ENCODE results near the gene KBTBD13. TPM values are rescaled to one million over a fixed set of nuclear protein-coding genes. Genes with fewer than 3 reads are reported as not detected.

KBTBD13 gene
- total RNA-seq, 1 donor from 2014 or later = not detected

GRCh38 chr15:65084500-65085206 is 8.1 kb downstream of the KBTBD13 start:
- H3K4me3 Mint-ChIP-seq = no peak overlapping the region
- H3K9me3 Mint-ChIP-seq = no peaks in the 10 kb centered on the region
- TF ChIP-seq, protein P1, sequence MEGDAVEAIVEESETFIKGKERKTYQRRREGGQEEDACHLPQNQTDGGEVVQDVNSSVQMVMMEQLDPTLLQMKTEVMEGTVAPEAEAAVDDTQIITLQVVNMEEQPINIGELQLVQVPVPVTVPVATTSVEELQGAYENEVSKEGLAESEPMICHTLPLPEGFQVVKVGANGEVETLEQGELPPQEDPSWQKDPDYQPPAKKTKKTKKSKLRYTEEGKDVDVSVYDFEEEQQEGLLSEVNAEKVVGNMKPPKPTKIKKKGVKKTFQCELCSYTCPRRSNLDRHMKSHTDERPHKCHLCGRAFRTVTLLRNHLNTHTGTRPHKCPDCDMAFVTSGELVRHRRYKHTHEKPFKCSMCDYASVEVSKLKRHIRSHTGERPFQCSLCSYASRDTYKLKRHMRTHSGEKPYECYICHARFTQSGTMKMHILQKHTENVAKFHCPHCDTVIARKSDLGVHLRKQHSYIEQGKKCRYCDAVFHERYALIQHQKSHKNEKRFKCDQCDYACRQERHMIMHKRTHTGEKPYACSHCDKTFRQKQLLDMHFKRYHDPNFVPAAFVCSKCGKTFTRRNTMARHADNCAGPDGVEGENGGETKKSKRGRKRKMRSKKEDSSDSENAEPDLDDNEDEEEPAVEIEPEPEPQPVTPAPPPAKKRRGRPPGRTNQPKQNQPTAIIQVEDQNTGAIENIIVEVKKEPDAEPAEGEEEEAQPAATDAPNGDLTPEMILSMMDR (conservative IDR thresholded peaks at IDR 0.05) = no peak
- H3K36me3 Mint-ChIP-seq = no peaks in the 10 kb centered on the region
- no peak for DNase-seq (ENCODE audit: extremely low spot score, unreplicated experiment)
- peak overlapping the region; percentile 9 for H3K27ac Mint-ChIP-seq
- peaks cover 66% of the 10 kb centered on the region for H3K4me1 Mint-ChIP-seq (ENCODE audit: unreplicated experiment)
- H3K27me3 Mint-ChIP-seq = peaks cover 48% of the 10 kb centered on the region

DNA sequence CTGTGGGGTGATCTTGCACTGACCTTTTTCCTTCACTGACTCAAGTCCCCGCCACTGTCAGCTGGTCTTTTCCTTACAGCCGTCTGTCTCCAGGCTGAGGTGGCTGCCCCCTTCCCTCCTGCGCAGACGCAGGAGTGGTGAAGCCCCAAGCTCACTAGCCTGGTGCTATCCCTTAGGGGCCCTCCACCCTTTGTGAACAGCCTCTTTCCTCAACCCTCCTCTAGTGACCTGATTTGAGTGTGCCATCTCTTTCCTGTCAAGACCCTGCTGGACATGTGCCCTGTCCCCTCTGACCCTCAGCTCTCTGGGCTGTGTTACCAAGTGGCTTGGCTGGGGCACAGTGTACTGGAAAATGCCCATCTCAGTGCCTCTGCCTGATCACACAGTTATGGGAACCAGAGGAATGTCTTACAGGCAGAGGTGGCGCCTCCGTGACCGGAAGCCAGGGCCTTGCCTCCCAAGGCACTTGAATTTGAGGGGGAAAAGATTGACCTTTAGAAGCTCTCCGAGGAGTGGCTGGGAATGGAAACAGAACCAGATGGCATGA is 8.7 kb downstream of the KBTBD13 start:
- Mint-ChIP-seq H3K4me1 (ENCODE audit: unreplicated experiment) (peaks cover 66% of the 10 kb centered on the region), H3K27ac (no peak overlapping the region), H3K27me3 (peaks cover 48% of the 10 kb centered on the region), H3K4me3 (peak overlapping the region; percentile 31), H3K9me3 (no peaks in the 10 kb centered on the region), H3K36me3 (no peaks in the 10 kb centered on the region)
- TF ChIP-seq, protein P1 (conservative IDR thresholded peaks at IDR 0.05) = no peak
- no peak for DNase-seq (ENCODE audit: extremely low spot score, unreplicated experiment)

GRCh38 chr15:65085990-65086679 is 9.6 kb downstream of the KBTBD13 start:
- no peaks in the 10 kb centered on the region for H3K9me3 Mint-ChIP-seq
- peaks cover 59% of the 10 kb centered on the region for H3K4me1 Mint-ChIP-seq (ENCODE audit: unreplicated experiment)
- DNase-seq (ENCODE audit: extremely low spot score, unreplicated experiment) = no peak
- H3K27ac Mint-ChIP-seq = no peak overlapping the region
- H3K36me3 Mint-ChIP-seq = no peaks in the 10 kb centered on the region
- peaks cover 42% of the 10 kb centered on the region for H3K27me3 Mint-ChIP-seq
- H3K4me3 Mint-ChIP-seq = no peak overlapping the region
- TF ChIP-seq, protein P1 (conservative IDR thresholded peaks at IDR 0.05) = peak; percentile 64

DNA sequence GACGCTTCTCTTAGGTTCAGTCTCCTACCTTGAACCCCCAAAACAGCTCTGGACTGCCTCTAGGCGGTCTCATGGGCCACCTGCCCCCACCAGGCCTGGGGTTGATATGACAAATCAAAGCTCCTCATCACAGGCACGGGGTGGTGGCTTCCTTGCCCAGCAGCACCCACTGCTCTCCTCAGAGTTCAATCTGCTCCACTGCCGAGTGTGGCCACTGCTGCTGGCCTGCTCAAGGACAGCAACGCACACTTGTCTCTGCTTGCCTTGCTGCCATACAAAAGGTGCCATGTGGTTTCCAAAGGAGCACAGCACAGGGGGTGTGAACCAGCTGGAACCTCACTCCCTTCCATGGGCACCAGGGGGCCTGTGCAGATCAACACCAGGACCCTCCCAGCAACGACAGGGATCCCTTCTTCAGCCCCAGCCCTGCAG is 10.2 kb downstream of the KBTBD13 start:
- TF ChIP-seq, protein P1 (conservative IDR thresholded peaks at IDR 0.05) = peak; percentile 54
- Mint-ChIP-seq H3K36me3 (no peaks in the 10 kb centered on the region), H3K4me1 (ENCODE audit: unreplicated experiment) (peaks cover 53% of the 10 kb centered on the region), H3K4me3 (no peak overlapping the region), H3K27me3 (peaks cover 40% of the 10 kb centered on the region), H3K9me3 (no peaks in the 10 kb centered on the region), H3K27ac (no peak overlapping the region)
- no peak for DNase-seq (ENCODE audit: extremely low spot score, unreplicated experiment)

DNA sequence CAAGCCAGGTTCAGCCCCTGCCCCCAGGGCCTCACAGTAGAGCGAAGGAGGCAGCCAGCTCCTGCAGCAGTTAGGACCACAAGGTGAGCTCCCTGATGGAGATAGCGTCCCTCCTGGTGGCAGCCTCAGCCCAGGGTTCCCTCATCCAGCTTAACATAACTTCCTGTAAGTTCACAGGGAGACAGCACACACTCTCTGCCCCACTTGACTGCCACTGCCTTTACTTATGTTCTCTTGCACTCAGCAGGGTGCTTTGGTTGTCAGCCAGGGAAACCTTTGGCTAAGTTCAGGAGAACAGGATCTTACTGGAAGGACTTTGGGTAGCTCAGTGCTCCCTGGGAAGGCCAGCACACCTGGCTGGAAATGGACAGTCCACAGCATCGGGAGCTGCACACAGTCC is 10.9 kb downstream of the KBTBD13 start:
- Mint-ChIP-seq H3K4me1 (ENCODE audit: unreplicated experiment) (peaks cover 50% of the 10 kb centered on the region), H3K27me3 (peaks cover 36% of the 10 kb centered on the region)

More for the DNA sequence above, 10.9 kb downstream of the KBTBD13 start:
- TF ChIP-seq, protein P1 (conservative IDR thresholded peaks at IDR 0.05) = no peak
- no peaks in the 10 kb centered on the region for H3K36me3 Mint-ChIP-seq
- no peak overlapping the region for H3K4me3 Mint-ChIP-seq
- no peak overlapping the region for H3K27ac Mint-ChIP-seq
- no peak for DNase-seq (ENCODE audit: extremely low spot score, unreplicated experiment)
- no peaks in the 10 kb centered on the region for H3K9me3 Mint-ChIP-seq

Data from type B pancreatic cell (in vitro differentiated cells).